ENCODE data around the gene GJB3. TPM values are rescaled to one million over a fixed set of nuclear protein-coding genes. Genes with fewer than 3 reads are reported as not detected.

The GJB3 gene
- polyA plus RNA-seq, 1 donor from 2014 or later = not detected

GRCh38 chr1:34753163-34753562, 27.9 kb upstream of the GJB3 start:
- H3K27me3 Mint-ChIP-seq = peaks cover 3% of the 10 kb centered on the region
- peaks cover 0 to 1% (median 0%) of the 10 kb centered on the region in 3 donors for H3K4me1 Mint-ChIP-seq
- H3K4me3 Mint-ChIP-seq = no peak overlapping the region
- no peak overlapping the region for H3K27ac Mint-ChIP-seq
- H3K9me3 Mint-ChIP-seq = peaks cover 0 to 3% (median 2%) of the 10 kb centered on the region in 3 donors
- H3K36me3 Mint-ChIP-seq = no peaks in the 10 kb centered on the region

DNA sequence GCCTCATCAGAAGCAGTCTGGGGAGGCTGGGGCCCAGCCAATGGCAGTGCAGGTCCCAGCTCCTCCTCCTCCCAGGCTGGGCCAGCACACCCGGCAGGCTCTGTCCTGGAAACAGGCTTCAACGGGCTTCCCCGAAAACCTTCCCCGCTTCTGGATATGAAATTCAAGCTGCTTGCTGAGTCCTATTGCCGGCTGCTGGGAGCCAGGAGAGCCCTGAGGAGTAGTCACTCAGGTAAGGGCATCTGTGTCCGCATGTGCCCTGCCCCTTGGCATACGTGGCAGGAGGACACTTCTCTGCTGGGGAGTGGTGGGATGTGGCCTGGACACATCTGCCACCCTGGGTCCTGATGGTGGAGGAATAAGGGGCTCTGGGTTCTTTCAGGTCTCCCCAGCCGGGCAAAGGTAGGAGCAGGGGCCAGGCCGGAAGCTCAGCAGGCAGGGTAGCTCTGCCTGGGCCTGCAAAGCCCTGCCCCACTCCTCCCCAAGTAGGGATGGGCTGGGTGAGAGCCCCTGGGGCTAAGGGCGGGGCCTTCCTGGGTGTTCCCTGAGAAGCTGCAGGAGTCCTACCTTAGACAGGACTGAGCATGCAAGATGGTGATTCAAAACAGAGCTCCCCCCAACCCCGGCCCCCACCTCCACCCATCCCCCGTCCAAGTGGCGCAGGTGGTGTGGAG, 25.9 kb upstream of the GJB3 start, which contains the start of gene GJB5:
Gene GJB5 (plus strand): TSS at position 84 of the 674 bp plus-strand sequence. CDS start 2,284 bp downstream, outside the sequence.
- Mint-ChIP-seq H3K27ac (no peak within 1 kb of the TSS), H3K4me3 (no peak within 1 kb of the TSS), H3K9me3 (peaks cover 0 to 3% (median 2%) of the 10 kb centered on the region in 3 donors), H3K27me3 (peaks cover 3% of the 10 kb centered on the region), H3K4me1 (peaks cover 0 to 1% (median 0%) of the 10 kb centered on the region in 3 donors), H3K36me3 (no peaks in the 10 kb centered on the region)

DNA sequence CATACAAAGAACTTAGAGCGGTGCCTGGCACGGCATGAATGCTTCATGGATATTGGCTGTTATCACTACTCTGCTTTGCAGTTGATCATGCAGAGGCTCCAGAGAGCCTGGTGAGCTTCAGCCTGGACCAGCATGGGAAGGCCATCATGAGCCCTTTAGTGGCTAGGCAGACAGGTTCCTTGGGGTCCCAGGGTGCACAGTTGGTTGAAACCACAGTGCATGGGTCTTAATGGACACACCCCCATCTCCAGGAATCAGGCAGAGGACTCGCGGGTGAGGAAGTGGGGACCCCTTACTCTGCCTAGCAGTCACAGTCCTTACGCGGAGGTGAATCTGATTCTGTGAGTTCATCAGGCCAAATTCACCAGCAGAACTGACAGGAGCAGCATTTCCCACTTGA, 25.1 kb upstream of the GJB3 start:
- Mint-ChIP-seq H3K27ac (no peak overlapping the region), H3K9me3 (peaks cover 0 to 3% (median 2%) of the 10 kb centered on the region in 3 donors), H3K36me3 (no peaks in the 10 kb centered on the region), H3K27me3 (peaks cover 3% of the 10 kb centered on the region), H3K4me1 (peaks cover 0 to 1% (median 0%) of the 10 kb centered on the region in 3 donors), H3K4me3 (no peak overlapping the region)

DNA sequence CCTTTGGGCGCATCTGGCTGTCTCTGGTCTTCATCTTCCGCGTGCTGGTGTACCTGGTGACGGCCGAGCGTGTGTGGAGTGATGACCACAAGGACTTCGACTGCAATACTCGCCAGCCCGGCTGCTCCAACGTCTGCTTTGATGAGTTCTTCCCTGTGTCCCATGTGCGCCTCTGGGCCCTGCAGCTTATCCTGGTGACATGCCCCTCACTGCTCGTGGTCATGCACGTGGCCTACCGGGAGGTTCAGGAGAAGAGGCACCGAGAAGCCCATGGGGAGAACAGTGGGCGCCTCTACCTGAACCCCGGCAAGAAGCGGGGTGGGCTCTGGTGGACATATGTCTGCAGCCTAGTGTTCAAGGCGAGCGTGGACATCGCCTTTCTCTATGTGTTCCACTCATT, 23.6 kb upstream of the GJB3 start:
- no peak overlapping the region for H3K4me3 Mint-ChIP-seq
- H3K9me3 Mint-ChIP-seq = peaks cover 0 to 3% (median 2%) of the 10 kb centered on the region in 3 donors
- H3K4me1 Mint-ChIP-seq = peaks cover 0 to 1% (median 0%) of the 10 kb centered on the region in 3 donors
- H3K36me3 Mint-ChIP-seq = no peaks in the 10 kb centered on the region
- H3K27me3 Mint-ChIP-seq = peaks cover 3% of the 10 kb centered on the region
- no peak overlapping the region for H3K27ac Mint-ChIP-seq

GRCh38 chr1:34758751-34759150, 22.3 kb upstream of the GJB3 start:
- H3K36me3 Mint-ChIP-seq = no peaks in the 10 kb centered on the region
- H3K4me3 Mint-ChIP-seq = no peak overlapping the region
- H3K4me1 Mint-ChIP-seq = peaks cover 0 to 1% (median 0%) of the 10 kb centered on the region in 3 donors
- H3K27ac Mint-ChIP-seq = no peak overlapping the region
- H3K9me3 Mint-ChIP-seq = peaks cover 0 to 1% (median under 1%) of the 10 kb centered on the region in 3 donors
- peaks cover 2% of the 10 kb centered on the region for H3K27me3 Mint-ChIP-seq

DNA sequence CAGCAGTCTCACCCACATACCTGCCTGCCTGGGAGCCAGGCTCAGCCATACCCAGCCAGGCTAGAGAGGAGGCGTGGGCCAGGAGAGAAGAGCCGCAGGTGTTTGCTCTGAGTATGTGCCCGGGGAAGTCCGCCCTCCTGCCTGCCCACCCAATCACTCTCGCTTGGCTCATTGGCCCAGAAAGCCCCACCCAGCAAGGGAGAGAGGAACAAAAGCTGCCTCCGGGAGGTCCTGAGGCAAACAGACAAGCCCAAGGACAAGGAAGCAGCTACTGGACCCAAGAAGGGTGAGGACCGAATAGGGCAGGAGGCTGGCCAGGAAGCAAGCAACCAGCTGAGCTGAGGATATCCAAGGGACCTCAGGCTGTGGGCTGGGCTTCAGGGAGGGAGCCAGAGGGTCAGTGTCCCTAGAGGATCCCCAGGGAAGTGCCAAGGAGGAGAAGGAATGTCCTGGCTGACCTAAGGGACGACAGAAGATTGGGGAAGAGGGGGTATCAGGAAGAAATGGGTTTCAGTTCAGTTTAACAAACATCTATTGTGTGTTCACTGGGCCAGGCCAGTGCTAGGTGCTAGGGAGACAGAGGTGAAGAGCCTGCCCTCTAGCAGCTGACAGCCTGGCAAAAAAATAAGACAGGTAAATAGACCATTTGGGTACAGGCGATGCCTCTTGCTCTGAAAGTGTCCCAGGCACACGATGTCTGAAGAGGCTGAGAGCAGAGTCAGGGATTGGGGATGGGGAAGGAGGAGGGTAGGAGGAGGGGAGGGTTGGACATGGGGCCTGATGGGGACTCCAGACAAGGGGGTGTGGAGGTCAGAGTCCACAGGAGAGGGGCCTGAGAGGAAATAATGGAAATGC, 21.3 kb upstream of the GJB3 start, which contains the start of gene GJB4:
Gene GJB4 (plus strand): TSS at position 238 of the 855 bp plus-strand sequence. CDS start 1,515 bp downstream, outside the sequence.
- Mint-ChIP-seq H3K27ac (no peak within 1 kb of the TSS), H3K4me1 (peaks cover 0 to 1% (median 0%) of the 10 kb centered on the region in 3 donors)

GRCh38 chr1:34761176-34761761, 19.7 kb upstream of the GJB3 start:
- H3K4me1 Mint-ChIP-seq = peaks cover 0 to 1% (median 0%) of the 10 kb centered on the region in 3 donors
- no peaks in the 10 kb centered on the region for H3K9me3 Mint-ChIP-seq
- no peak overlapping the region for H3K4me3 Mint-ChIP-seq
- H3K27ac Mint-ChIP-seq = no peak overlapping the region
- H3K27me3 Mint-ChIP-seq = peaks cover 2% of the 10 kb centered on the region
- H3K36me3 Mint-ChIP-seq = no peaks in the 10 kb centered on the region

More for the DNA sequence above, 21.3 kb upstream of the GJB3 start, which contains the start of gene GJB4:
- Mint-ChIP-seq H3K9me3 (no peaks in the 10 kb centered on the region), H3K27me3 (peaks cover 2% of the 10 kb centered on the region), H3K4me3 (no peak within 1 kb of the TSS), H3K36me3 (no peaks in the 10 kb centered on the region)

GRCh38 chr1:34761776-34762307, 19.2 kb upstream of the GJB3 start:
- no peaks in the 10 kb centered on the region for H3K36me3 Mint-ChIP-seq

DNA sequence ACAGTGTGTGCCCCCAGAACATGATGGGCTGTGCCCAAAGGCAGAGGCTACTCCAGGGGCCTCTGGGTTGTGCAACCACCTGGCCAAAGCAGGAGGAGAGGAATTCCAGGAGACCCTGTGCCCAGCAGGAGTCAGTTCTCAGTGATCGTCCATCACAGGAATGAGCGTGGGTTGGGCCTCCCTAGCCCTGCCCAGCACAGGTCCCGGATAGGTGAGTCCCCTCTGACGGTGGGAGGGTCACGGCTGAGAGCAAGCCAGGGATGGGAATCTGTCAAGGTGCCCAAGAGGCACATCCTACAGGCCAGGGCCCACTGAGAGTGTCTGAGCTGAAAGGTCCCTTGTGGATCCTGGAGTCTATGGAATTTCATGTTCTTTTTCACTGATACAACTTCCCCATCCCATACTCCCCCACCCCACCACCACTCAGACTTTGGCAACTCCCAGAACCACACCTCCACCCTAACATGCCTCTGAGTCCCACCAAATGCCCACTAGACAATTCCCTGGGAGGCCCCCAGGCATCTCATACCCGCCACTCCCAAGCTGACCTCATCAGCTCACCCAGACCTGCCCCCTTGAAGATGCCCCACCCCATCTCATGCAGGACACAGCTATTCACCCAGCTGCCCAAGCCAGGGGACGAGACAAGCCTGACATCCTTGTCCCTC, 18.4 kb upstream of the GJB3 start:
- peaks cover 0 to 1% (median 0%) of the 10 kb centered on the region in 3 donors for H3K4me1 Mint-ChIP-seq
- peaks cover 2% of the 10 kb centered on the region for H3K27me3 Mint-ChIP-seq
- H3K36me3 Mint-ChIP-seq = no peaks in the 10 kb centered on the region
- H3K4me3 Mint-ChIP-seq = no peak overlapping the region
- H3K27ac Mint-ChIP-seq = no peak overlapping the region
- no peaks in the 10 kb centered on the region for H3K9me3 Mint-ChIP-seq

More at GRCh38 chr1:34761776-34762307, 19.2 kb upstream of the GJB3 start:
- peaks cover 2% of the 10 kb centered on the region for H3K27me3 Mint-ChIP-seq
- no peaks in the 10 kb centered on the region for H3K9me3 Mint-ChIP-seq
- H3K4me1 Mint-ChIP-seq = peaks cover 0 to 1% (median 0%) of the 10 kb centered on the region in 3 donors
- no peak overlapping the region for H3K27ac Mint-ChIP-seq
- no peak overlapping the region for H3K4me3 Mint-ChIP-seq

DNA sequence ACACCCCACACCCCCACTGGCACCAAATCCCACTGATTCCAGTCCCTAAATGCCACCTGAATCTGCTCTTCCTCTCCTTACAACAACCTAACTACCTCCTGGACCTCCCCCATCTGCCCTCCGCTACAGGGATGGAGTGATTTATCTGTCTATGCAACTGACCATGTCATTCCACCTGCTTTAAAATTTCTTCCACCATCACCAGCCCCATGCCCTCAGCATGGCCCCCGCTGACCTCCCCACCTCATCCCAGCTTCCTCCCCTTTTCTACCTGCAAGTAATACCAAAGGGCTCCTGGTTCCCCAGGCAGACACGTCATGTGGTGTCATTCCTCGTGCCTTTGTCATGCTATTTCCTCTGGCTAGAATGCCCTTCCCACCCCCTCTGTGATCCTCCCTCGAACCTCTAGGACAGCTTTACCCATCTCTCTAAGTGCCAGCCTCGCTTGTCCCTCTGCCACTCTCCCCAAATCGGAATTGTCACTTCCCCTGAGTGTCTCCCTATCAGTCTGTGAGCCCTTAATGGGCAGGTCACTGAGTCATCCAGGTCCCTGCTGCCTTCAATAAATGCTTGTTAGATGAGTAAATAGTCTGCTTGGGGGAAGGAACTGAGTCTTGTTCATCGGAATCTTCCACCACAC, 17.8 kb upstream of the GJB3 start:
- H3K36me3 Mint-ChIP-seq = no peaks in the 10 kb centered on the region
- H3K27me3 Mint-ChIP-seq = peaks cover 2% of the 10 kb centered on the region
- no peaks in the 10 kb centered on the region for H3K4me1 Mint-ChIP-seq
- no peaks in the 10 kb centered on the region for H3K9me3 Mint-ChIP-seq
- no peak overlapping the region for H3K4me3 Mint-ChIP-seq
- no peak overlapping the region for H3K27ac Mint-ChIP-seq

DNA sequence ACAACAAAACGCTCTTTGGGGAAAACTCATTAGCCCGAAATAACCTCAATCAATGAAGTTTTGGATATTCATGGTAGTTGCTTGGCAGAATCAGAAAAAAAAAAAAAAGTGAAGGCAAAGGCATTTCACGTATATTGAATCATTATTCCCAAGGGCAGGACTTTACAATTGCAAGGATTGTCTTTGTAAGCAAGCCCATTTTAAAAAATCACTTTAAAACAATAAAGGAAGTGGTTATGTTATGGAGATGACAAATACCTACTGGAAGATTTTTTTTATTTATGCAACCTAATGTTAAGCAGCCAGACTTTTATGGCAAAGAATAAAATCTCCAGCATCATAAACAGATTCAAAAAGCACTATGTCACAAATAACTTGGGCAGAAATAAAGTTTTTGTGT, 12.2 kb upstream of the GJB3 start:
- Mint-ChIP-seq H3K36me3 (no peaks in the 10 kb centered on the region), H3K27me3 (no peaks in the 10 kb centered on the region), H3K4me3 (no peak overlapping the region), H3K9me3 (no peaks in the 10 kb centered on the region), H3K27ac (no peak overlapping the region), H3K4me1 (no peaks in the 10 kb centered on the region)

- Mint-ChIP-seq H3K27me3 (no peaks in the 10 kb centered on the region), H3K4me1 (no peaks in the 10 kb centered on the region), H3K36me3 (no peaks in the 10 kb centered on the region), H3K4me3 (no peak overlapping the region), H3K27ac (no peak overlapping the region), H3K9me3 (no peaks in the 10 kb centered on the region)
Measured at GRCh38 chr1:34770891-34771504, 10.0 kb upstream of the GJB3 start.

- Mint-ChIP-seq H3K36me3 (no peaks in the 10 kb centered on the region), H3K4me1 (no peaks in the 10 kb centered on the region), H3K27ac (no peak overlapping the region), H3K4me3 (no peak overlapping the region), H3K9me3 (no peaks in the 10 kb centered on the region), H3K27me3 (no peaks in the 10 kb centered on the region)
Measured at GRCh38 chr1:34771573-34772371, 9.2 kb upstream of the GJB3 start.

All from IgD-negative memory B cell (primary cell).